HG03064 (cell line): ENCODE measurements around the gene GSDME.

Experiments
- ATAC-seq: cut with Tn5 transposase; IDR thresholded peaks from one replicate; pipeline ENCODE4 v1.9.1; 2021; ENCODE audit warnings: low read depth; ENCODE audit not compliant: unreplicated experiment

GSDME gene

GRCh38 chr7:24724451-24725190 lies 32.6 kb downstream of the GSDME start:
- no peak for ATAC-seq

DNA sequence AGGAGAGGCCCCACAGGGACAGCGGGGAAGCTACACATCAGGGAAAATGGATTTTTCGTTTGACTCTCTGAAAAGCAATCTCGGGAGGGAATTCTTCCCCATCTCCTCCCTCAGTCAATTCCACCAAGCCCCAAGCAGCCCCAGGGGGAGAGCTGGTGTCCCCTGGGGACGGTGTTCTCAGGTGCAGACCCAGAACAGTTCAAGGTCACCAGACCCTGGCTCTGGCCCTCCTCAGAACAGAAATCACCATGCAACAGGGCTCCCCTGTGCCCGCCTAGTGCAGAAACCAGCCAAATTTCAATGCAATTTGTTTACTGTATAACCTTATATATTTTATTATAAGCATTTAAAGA lies 34.1 kb downstream of the GSDME start:
- no peak for ATAC-seq

DNA sequence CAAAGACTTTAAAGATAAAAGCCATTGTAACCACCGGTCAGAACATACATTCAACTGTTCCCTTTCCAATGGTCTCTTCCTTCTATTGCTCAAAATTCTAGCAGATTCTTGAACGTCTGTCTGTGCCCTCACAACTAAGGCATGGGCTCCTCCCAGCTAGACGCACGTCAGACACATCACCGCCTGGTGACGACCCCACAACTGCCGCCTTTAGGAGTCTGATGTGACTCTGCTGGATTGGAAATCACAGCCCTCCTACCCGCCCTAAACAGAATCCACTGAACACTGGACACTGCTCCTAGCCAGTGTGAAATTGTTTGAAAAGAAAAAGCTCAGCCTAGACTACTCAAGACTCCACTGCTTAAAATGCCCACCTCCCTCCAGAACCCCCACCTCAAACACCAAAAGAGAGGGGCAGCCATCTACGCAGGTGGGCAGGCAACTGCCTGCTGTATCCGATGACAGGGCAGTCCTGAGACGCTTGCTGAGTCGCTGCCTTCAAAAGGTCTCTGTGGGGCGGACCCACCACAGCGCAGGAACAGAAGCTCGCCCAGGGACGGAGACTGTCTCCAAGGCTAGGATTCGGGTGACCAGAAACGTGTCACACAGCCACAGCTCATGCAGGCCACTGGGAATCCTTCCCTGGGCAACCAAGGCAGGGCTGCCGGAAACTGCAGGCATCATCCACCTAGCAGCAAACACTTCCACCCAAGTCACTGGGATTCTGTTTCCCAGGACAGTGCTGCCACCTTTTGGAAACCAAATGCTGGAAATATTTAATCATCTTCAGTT lies 34.7 kb downstream of the GSDME start:
- ATAC-seq: no peak

GRCh38 chr7:24721481-24722001 lies 35.7 kb downstream of the GSDME start:
- ATAC-seq: no peak

DNA sequence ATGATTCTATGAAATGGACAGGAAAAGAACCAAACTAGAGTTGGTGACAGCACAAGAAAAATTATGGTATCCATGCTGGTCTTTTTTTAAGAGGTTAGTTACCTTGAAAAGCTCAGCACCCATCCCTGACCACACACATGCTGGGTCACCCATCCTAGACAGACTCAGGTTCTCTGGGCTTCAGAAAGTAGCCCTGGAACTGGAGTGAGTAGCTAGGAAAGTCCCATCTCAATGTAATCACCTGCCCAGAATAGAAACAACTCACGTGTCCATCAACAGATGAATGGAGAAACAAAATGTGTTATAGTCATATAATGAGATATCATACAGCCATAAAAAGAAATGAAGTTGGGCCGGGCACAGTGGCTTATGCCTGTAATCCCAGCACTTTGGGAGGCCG lies 37.0 kb downstream of the GSDME start:
- ATAC-seq: no peak

DNA sequence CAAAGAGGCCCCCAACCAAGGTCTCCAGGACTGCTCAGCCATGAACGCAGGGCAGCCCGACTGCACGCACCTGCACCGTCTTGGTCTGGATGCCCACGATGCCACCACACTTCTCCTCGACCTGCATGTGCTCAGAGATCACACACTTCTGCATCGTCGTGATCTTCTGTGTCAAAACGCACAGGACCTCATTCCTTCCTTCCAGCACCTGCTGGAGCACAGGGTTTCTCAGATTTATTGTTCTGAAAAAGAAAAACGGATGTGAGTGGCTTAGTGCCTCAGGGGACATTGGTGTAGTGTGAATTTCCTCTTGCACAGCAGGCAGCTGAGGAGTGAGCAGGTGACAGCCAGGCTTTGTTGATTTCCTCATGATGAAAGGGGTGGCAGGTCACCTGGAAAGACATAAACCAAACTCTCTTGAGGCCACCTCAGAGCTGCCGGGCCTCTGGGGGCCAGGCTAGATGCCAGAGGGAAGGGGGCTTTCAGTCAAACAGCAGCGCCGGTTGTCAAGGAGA lies 38.2 kb downstream of the GSDME start:
- peak; percentile 61 for ATAC-seq

- no peak for ATAC-seq
Observed at GRCh38 chr7:24718431-24718831, 38.8 kb downstream of the GSDME start.

- no peak for ATAC-seq
Observed at GRCh38 chr7:24717694-24718320, 39.5 kb downstream of the GSDME start.

DNA sequence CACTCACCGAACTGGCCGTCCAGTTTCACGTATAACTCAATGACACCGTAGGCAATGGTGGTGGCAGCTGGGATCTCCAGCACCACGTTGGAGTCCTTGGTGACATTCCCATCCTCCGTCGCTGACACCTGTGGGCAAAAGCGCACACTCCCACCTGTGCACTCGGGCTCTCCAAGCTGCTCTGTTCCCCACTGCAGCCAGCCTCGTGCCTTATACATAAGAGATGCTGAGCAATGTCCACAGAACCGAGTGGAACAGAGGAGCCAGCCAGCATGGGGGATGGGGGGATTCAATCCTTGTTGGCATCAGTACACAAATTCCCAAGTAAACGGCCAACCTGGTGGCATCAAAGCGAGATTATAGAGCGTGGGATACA lies 40.0 kb downstream of the GSDME start:
- ATAC-seq: no peak

DNA sequence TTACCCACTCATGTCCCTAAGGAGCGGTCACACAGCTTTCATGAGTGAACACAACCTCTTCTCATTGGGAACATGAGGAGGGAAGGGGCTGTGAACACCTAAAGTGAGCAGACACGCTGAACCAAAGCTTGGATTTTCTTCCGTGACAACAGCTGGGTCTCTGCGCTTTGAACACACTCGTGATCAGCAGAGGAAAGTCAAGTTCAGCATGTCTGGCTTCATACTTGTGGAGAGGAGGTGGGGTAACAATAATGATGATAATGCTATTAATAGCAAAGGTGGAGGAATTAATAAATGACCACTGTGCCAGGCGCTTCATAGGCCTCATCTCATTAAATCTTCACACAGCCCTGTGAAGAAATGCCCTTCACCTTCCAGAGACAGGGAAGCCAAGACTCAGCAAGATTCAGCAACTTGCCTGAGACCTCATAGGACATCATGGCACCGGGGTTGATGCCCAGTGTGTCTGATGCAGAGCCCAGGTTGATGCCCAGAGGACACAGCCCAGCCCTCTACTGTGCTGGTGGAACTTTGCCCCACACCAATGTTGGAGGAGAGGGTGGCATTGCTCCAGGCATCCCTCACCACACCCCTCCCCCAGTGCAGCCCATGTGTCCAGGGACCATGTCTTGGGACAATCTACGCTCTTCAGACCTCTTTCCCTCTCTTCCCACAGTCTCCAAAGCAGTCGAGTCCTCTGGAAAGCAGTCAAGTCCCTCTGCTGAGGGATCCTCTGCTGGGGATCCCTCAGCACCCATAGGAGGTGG lies 40.6 kb downstream of the GSDME start:
- ATAC-seq: no peak

DNA sequence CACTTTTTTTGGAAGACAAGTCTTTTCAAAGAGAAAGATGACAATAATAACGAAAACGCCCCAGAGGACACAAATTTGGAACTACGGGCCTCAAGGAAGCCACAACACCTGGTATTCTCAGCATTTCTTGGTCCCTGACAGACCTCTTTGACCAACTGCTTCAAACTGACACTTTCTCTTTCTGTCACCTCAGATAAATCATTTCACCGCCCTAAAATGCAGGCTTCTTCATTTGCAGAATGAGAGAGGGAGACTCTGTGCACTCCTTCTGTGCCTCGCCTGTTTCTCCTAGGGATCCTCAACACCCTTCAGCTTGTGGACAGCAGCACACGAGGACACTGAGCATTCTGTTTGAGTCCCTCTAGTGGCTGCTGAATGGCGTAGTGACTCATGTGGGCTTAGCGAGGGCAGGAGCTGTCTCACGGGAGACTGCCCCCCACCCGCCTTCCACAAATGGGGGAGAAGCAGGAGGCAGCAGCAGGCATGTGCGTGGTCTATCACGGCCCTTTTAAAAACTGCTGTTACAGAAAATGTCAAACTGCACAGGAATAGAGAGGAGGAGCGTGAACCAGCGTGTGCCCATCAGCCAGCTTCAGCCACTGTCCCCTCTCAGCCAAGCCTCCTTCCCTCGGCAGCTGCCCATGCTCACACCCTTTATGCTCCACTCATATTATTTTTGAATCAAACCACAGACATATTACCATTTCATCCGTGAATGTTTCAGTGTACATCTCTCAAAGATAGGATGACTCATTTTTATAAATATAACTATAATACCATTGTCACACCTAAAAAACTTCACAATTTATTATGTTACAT lies 41.4 kb downstream of the GSDME start:
- peak; percentile 42 for ATAC-seq

DNA sequence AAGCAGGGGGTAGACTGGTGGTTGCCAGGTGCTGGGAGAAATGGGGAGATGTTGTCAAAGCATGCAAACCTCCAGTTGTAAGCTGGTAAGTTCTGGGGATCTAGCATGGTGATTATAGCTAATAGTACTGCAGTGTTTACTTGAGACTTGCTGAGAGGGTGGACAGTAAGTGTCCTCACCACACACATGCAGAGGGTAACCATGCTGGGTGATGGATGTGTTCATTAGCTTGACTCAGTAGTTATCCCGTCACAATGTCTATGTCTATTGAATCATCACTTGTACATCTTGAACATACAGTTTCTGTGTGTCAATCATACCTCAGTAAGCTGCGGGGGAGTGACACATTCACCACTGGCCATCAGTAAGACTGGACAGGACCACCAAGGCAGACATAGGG lies 42.1 kb downstream of the GSDME start:
- peak; percentile 1 for ATAC-seq

DNA sequence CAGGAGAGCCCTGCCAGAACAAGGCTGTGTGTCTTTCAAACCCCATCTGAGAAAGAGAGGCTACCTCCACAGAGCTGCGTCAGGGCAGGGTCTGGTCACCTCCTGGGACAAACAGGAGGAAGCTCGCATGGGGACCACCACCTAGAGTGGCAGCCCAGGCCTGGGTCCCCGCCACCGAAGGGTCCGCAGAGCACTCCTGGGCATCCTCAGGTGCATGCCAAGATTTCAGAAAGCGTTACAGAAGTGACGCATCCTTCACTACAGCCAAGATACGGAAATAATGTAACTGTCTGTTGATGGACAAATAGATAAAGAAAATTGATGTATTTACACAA lies 42.6 kb downstream of the GSDME start:
- ATAC-seq: no peak

DNA sequence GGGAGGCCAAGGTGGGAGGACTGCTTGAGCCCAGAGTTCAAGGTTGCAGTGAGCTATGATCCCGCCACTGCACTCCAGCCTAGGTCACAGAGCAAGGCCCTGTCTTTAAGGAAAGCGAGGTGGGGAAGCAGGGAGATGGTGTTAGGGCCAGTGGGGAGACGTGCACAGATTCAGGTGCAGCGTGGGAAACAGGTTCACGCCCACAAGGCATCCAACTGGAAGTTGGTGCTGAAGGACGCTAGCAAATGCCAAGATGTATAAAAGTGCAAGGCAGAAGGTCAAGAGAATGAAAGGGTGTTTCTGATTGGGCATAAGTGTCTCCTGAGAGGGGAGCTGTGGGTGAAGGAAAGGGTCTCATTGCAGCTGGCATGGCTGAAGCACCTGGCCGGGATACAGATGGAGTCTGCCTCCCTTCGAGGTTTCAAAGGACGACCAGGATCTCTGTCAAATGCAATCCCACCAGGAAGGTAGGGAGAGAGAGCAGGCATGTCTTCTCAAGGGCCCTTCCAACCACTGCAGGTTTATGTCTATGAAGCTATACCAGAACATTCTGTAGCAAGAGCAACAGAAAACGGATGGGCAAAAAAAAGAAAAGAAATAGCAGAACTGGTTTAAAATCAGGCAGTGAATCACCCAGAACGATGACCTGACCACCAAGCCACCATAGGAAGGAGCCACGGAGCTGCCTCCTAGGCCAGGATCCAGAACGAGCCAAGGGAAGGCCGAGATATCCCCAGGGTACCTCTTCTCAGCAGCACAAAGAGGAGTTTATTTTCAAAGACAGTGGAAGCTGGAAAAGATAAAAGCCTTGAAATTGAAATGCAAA lies 43.2 kb downstream of the GSDME start:
- ATAC-seq: no peak

DNA sequence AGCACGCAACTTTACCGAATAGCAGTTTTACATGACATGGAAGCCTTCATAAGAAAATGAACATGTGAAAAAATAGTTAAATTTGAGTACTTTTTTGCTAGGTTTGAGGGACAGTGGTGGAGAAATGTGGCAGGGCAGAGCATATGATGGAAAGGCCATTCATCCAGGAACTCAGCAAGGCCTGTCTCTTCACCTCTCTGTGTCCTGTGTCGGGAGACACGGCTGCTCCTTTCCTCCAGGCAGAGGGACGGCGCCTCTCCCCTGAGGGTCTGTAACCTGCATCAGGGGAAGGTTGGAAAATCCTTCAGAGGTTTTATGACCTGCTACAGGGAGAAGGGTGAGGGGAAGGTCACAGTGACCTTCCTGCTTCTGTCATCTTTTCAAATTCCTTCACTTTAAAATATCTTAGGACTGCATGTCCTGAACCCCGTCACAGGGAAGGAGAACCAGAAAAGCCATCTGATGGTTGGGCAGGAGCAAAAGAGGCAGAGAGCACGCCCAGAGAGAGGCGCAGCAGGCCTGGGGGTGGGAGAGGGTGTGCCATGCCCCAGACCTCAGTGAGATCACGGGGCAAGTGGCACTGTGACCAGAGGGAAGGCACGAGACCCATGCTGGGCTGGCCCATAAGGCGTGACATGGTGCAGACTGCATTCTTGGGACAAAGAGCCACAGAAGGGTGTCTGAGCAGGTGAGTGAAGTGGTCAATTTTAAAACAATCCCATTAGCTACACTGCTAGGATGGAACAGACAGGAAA lies 44.0 kb downstream of the GSDME start:
- no peak for ATAC-seq

DNA sequence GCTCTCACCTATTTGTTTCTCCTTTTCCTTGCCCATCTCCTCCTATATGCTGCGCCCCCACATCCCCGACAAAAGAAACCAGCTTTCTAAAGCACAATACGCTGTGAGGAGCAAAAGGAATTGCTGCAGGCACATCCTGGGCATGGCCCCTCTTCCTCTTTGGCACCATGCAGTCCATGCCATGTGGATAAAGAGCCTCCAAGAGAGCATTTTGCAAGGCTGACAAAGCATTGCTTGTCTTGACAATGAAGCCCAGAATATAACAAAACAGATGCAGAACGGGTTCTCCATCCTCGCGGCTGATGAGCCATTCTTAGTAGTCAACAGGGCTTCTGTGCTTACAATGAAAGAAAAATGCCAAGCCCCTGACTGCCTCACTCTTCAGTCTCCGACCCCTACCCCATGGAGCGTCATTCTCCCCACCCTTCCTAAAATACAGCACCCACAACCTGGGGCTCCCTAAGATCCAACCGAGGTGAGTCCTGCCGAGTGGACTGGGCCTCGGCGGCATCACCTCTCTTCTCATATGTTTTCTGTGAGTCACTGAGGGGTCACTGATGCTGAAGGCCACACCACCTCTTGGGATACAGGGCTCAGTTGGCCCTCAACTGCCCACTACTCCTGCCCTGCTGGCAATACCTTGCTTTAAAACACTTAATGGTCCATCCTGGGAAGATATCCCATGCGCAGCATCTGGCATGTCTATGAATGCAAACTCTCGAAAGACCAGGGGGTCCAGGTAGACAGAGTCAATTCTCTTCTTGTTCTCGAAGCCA lies 47.5 kb downstream of the GSDME start:
- ATAC-seq: no peak

DNA sequence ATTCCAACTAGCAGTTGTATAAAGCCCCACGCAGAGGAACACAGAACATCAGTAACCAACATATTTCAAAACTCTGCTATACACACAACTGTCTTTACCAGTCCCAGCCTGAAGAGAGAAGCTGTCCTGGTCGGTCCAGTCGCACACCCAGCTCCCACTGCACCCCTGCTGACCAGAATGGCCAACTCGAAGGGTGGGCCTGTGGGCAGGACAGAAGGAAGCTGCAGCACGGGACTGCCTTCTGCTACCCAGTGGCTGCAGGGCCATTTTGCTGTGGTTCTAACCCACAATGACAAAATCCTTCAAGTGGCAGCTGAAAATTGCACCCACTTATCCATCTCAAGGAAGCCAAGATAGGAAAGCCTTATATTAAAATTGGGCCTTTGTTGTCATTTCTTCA lies 48.2 kb downstream of the GSDME start:
- no peak for ATAC-seq
